ENCODE data around the gene SLC36A1. TPM values are rescaled to one million over a fixed set of nuclear protein-coding genes. Genes with fewer than 3 reads are reported as not detected.

The SLC36A1 gene
- polyA plus RNA-seq, 1 of the 3 experiments (the other 2 are of a cell fraction), result 4.1 TPM

GRCh38 chr5:151467576-151467975 is 20.2 kb downstream of the SLC36A1 start:
- no peaks in the 10 kb centered on the region for H3K79me2 ChIP-seq (ENCODE audit: insufficient read depth)
- TF ChIP-seq YY1 (IDR thresholded peaks at IDR 0.05; ENCODE audit: low read depth), result no peak
- TF ChIP-seq ELF1 (IDR thresholded peaks at IDR 0.05), result no peak
- no peak for TF ChIP-seq RCOR1 (IDR thresholded peaks at IDR 0.05; ENCODE audit: low read length)
- no peak for TF ChIP-seq SIN3A (IDR thresholded peaks at IDR 0.05; ENCODE audit: borderline replicate concordance, low read depth, low read length)
- no peak for TF ChIP-seq RFX5 (IDR thresholded peaks at IDR 0.05; ENCODE audit: low read length)
- no peak for TF ChIP-seq GATA2 (CRISPR knock-in tag; IDR thresholded peaks at IDR 0.05)
- no peak for TF ChIP-seq TEAD4 (IDR thresholded peaks at IDR 0.05; ENCODE audit: borderline replicate concordance, insufficient read depth)
- no peak for TF ChIP-seq FOXJ3 (CRISPR knock-in tag; IDR thresholded peaks at IDR 0.05)
- TF ChIP-seq ZBTB33 (IDR thresholded peaks at IDR 0.05; ENCODE audit: borderline replicate concordance, low read depth), result no peak
- TF ChIP-seq REST (IDR thresholded peaks at IDR 0.05; ENCODE audit: low read depth, low read length), result no peak
- ChIA-PET POLR2A (interaction anchor here (0.6 to 1.0 kb wide), 2 partner anchors 110 to 235 kb away, joined by 3 read pairs; no protein-coding TSS in a partner anchor), CTCF (interaction anchor here (0.7 to 1.6 kb wide), 4 partner anchors 11 to 274 kb away, joined by 3 to 6 read pairs (median 3); partner anchors contain the start of gene SLC36A1)
- no peak for DNase-seq
- no peak overlapping the region for H3K4me3 ChIP-seq (ENCODE audit: low read depth in 2 of 2, low read length in 1 of 2)
- H2AFZ ChIP-seq (ENCODE audit: low read depth), result no peak overlapping the region
- no peaks in the 10 kb centered on the region for H3K9me3 ChIP-seq
- peaks cover 0 to 6% of the 10 kb centered on the region in 2 experiments; a peak in 1 of 4 replicates for H3K4me1 ChIP-seq (ENCODE audit: control insufficient read depth in 1 of 2, insufficient read depth in 2 of 2, low read depth in 1 of 2, low read length in 1 of 2)
- 94% methylated on average over 8 of the region's 8 CpGs for WGBS (ENCODE audit: low lambda C conversion rate)
- H3K27me3 ChIP-seq (ENCODE audit: insufficient read depth), result no peaks in the 10 kb centered on the region
- no peaks in the 10 kb centered on the region for H3F3A ChIP-seq (replicated peaks; ENCODE audit: insufficient read depth)
- no peaks in the 10 kb centered on the region for H4K20me1 ChIP-seq (ENCODE audit: insufficient read depth)
- H3K9me2 ChIP-seq, result no peaks in the 10 kb centered on the region
- no peak overlapping the region for H3K9ac ChIP-seq
- peaks cover 11 to 30% of the 10 kb centered on the region in 2 experiments for H3K36me3 ChIP-seq (replicated peaks in 1 of 2; ENCODE audit: control insufficient read depth in 1 of 2, insufficient read depth in 2 of 2, low read length in 1 of 2)
- H3K27ac ChIP-seq (ENCODE audit: low read depth in 2 of 2, low read length in 1 of 2), result no peak overlapping the region
- no peak overlapping the region for H3K4me2 ChIP-seq

- Histone ChIP-seq H3K4me3 (ENCODE audit: low read depth in 2 of 2, low read length in 1 of 2) (no peak overlapping the region), H3K36me3 (replicated peaks in 1 of 2; ENCODE audit: control insufficient read depth in 1 of 2, insufficient read depth in 2 of 2, low read length in 1 of 2) (peaks cover 11 to 28% of the 10 kb centered on the region in 2 experiments), H3K9me3 (no peaks in the 10 kb centered on the region), H3K79me2 (ENCODE audit: insufficient read depth) (no peaks in the 10 kb centered on the region), H3K4me2 (peak overlapping the region; percentile 23; the same call in 1 of the 2 replicates), H3K9ac (0 out of 2 replicates have a peak overlapping the region, but pooled peaks have one; percentile 26), H3K27ac (ENCODE audit: low read depth in 2 of 2, low read length in 1 of 2) (peak overlapping the region in 1 of 2 experiments; percentile 16; a peak in 1 of 4 replicates), H3F3A (replicated peaks; ENCODE audit: insufficient read depth) (no peaks in the 10 kb centered on the region), H3K9me2 (no peaks in the 10 kb centered on the region), H2AFZ (ENCODE audit: low read depth) (no peak overlapping the region), H3K4me1 (ENCODE audit: control insufficient read depth in 1 of 2, insufficient read depth in 2 of 2, low read depth in 1 of 2, low read length in 1 of 2) (peaks cover 0 to 6% of the 10 kb centered on the region in 2 experiments; a peak in 1 of 4 replicates), H3K27me3 (ENCODE audit: insufficient read depth) (no peaks in the 10 kb centered on the region), H4K20me1 (ENCODE audit: insufficient read depth) (no peaks in the 10 kb centered on the region)
- no peak for TF ChIP-seq TAF1 (IDR thresholded peaks at IDR 0.05; ENCODE audit: borderline replicate concordance, low read depth, low read length)
- ChIA-PET POLR2A (no interaction called here), CTCF (interaction anchor here (1.0 kb wide), 1 partner anchor 14 kb away, joined by 3 read pairs; no protein-coding TSS in a partner anchor)
- DNase-seq, result no peak
Measured at GRCh38 chr5:151469386-151469785, 22.0 kb downstream of the SLC36A1 start.
